ENCODE data around the gene CCDC73.

DNA sequence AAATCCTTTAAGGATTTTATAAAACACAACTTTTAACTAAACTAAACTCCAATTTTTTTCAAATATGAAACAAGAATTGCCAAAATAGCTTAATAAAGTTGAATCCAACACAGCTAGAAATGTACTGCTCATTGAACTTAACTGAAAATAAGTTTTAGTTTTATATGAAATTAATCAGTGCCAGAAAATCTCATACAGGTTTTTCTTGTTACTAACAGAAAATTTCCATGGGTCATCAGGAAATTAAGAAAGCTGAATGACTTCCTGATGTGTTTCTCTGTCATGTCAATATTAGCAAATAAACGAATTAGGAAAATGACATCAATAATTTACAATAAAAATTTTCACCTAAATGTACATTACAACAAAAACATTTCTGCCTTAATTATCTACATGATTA, 3.5 kb downstream of the CCDC73 start:
- TF ChIP-seq, protein P1, sequence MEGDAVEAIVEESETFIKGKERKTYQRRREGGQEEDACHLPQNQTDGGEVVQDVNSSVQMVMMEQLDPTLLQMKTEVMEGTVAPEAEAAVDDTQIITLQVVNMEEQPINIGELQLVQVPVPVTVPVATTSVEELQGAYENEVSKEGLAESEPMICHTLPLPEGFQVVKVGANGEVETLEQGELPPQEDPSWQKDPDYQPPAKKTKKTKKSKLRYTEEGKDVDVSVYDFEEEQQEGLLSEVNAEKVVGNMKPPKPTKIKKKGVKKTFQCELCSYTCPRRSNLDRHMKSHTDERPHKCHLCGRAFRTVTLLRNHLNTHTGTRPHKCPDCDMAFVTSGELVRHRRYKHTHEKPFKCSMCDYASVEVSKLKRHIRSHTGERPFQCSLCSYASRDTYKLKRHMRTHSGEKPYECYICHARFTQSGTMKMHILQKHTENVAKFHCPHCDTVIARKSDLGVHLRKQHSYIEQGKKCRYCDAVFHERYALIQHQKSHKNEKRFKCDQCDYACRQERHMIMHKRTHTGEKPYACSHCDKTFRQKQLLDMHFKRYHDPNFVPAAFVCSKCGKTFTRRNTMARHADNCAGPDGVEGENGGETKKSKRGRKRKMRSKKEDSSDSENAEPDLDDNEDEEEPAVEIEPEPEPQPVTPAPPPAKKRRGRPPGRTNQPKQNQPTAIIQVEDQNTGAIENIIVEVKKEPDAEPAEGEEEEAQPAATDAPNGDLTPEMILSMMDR (IDR thresholded peaks at IDR 0.05; ENCODE audit: insufficient read depth, low read length), result no peak
- no peak for TF ChIP-seq GABPA (IDR thresholded peaks at IDR 0.05; ENCODE audit: low read depth)
- no peak for TF ChIP-seq POLR2AphosphoS5 (IDR thresholded peaks at IDR 0.05; ENCODE audit: low read depth)
